Activated T-cell treated with anti-CD3 and anti-CD28 coated beads, Interleukin-2, amount 50 U/mL, for 24 hours (primary cell): ENCODE data around the gene CXorf58.

ENCODE experiments used
- DNase-seq: peaks from one replicate; pipeline ENCODE4 v3.0.0-alpha.2; 2020
- H3K27ac Mint-ChIP-seq: 2 replicates; pipeline ENCODE4 v1.8.0; 2020; ENCODE audit warnings: mild to moderate bottlenecking, mixed read lengths
- H3K27me3 Mint-ChIP-seq: 2 replicates; pipeline ENCODE4 v1.8.0; 2020; ENCODE audit warnings: mixed read lengths
- H3K36me3 Mint-ChIP-seq: 2 replicates; pipeline ENCODE4 v1.8.0; 2020; ENCODE audit warnings: low read depth, mixed read lengths
- H3K4me1 Mint-ChIP-seq: 2 replicates; pipeline ENCODE4 v1.8.0; 2020; ENCODE audit warnings: low read depth, mixed read lengths
- H3K4me3 Mint-ChIP-seq: 2 replicates; pipeline ENCODE4 v1.8.0; 2020; ENCODE audit warnings: mild to moderate bottlenecking, moderate library complexity, mixed read lengths
- H3K9me3 Mint-ChIP-seq: 2 replicates; pipeline ENCODE4 v1.8.0; 2020; ENCODE audit warnings: mixed read lengths

Gene CXorf58

GRCh38 chrX:23919148-23919547 lies 11.3 kb downstream of the CXorf58 start:
- H3K9me3 Mint-ChIP-seq = no peaks in the 10 kb centered on the region
- H3K4me1 Mint-ChIP-seq = no peaks in the 10 kb centered on the region
- H3K4me3 Mint-ChIP-seq = no peak overlapping the region
- no peak for DNase-seq
- H3K27me3 Mint-ChIP-seq = peaks cover 19% of the 10 kb centered on the region
- no peak overlapping the region for H3K27ac Mint-ChIP-seq
- no peaks in the 10 kb centered on the region for H3K36me3 Mint-ChIP-seq

GRCh38 chrX:23919706-23920320 lies 12.0 kb downstream of the CXorf58 start:
- no peak overlapping the region for H3K4me3 Mint-ChIP-seq

GRCh38 chrX:23926015-23926414 lies 18.2 kb downstream of the CXorf58 start:
- Mint-ChIP-seq H3K27ac (no peak overlapping the region), H3K9me3 (no peaks in the 10 kb centered on the region), H3K4me1 (peaks cover 2% of the 10 kb centered on the region), H3K4me3 (no peak overlapping the region), H3K36me3 (no peaks in the 10 kb centered on the region), H3K27me3 (peaks cover 17% of the 10 kb centered on the region)
- DNase-seq = no peak

More at GRCh38 chrX:23919706-23920320, 12.0 kb downstream of the CXorf58 start:
- Mint-ChIP-seq H3K4me1 (no peaks in the 10 kb centered on the region), H3K27me3 (peaks cover 19% of the 10 kb centered on the region), H3K9me3 (no peaks in the 10 kb centered on the region), H3K36me3 (no peaks in the 10 kb centered on the region), H3K27ac (no peak overlapping the region)
- DNase-seq = no peak

- Mint-ChIP-seq H3K9me3 (no peaks in the 10 kb centered on the region), H3K4me1 (peaks cover 16% of the 10 kb centered on the region), H3K4me3 (no peak overlapping the region), H3K36me3 (no peaks in the 10 kb centered on the region), H3K27me3 (peaks cover 35% of the 10 kb centered on the region), H3K27ac (no peak overlapping the region)
- no peak for DNase-seq
Observed at GRCh38 chrX:23930894-23931604, 23.2 kb downstream of the CXorf58 start.

- Mint-ChIP-seq H3K27ac (no peak overlapping the region), H3K36me3 (no peaks in the 10 kb centered on the region), H3K4me1 (peaks cover 16% of the 10 kb centered on the region), H3K27me3 (peaks cover 37% of the 10 kb centered on the region), H3K4me3 (no peak overlapping the region), H3K9me3 (no peaks in the 10 kb centered on the region)
- no peak for DNase-seq
Observed at GRCh38 chrX:23932046-23932445, 24.2 kb downstream of the CXorf58 start.

GRCh38 chrX:23935106-23935505 lies 27.3 kb downstream of the CXorf58 start:
- H3K4me3 Mint-ChIP-seq = no peak overlapping the region
- H3K9me3 Mint-ChIP-seq = no peaks in the 10 kb centered on the region
- H3K27ac Mint-ChIP-seq = no peak overlapping the region
- peaks cover 31% of the 10 kb centered on the region for H3K27me3 Mint-ChIP-seq
- H3K36me3 Mint-ChIP-seq = no peaks in the 10 kb centered on the region
- peaks cover 16% of the 10 kb centered on the region for H3K4me1 Mint-ChIP-seq
- DNase-seq = no peak

- Mint-ChIP-seq H3K4me1 (peaks cover 12% of the 10 kb centered on the region), H3K27me3 (peaks cover 31% of the 10 kb centered on the region), H3K36me3 (no peaks in the 10 kb centered on the region), H3K27ac (no peak overlapping the region), H3K9me3 (no peaks in the 10 kb centered on the region), H3K4me3 (no peak overlapping the region)
- DNase-seq = no peak
Observed at GRCh38 chrX:23936180-23936579, 28.4 kb downstream of the CXorf58 start.

- Mint-ChIP-seq H3K4me3 (no peak overlapping the region), H3K9me3 (no peaks in the 10 kb centered on the region), H3K27me3 (peaks cover 31% of the 10 kb centered on the region), H3K27ac (no peak overlapping the region), H3K36me3 (no peaks in the 10 kb centered on the region), H3K4me1 (peaks cover 4% of the 10 kb centered on the region)
- no peak for DNase-seq
Observed at GRCh38 chrX:23937100-23937499, 29.3 kb downstream of the CXorf58 start.

GRCh38 chrX:23938690-23939089 lies 30.9 kb downstream of the CXorf58 start:
- H3K4me3 Mint-ChIP-seq = no peak overlapping the region
- no peaks in the 10 kb centered on the region for H3K4me1 Mint-ChIP-seq
- no peaks in the 10 kb centered on the region for H3K9me3 Mint-ChIP-seq
- H3K36me3 Mint-ChIP-seq = no peaks in the 10 kb centered on the region
- no peak for DNase-seq
- no peak overlapping the region for H3K27ac Mint-ChIP-seq
- peaks cover 33% of the 10 kb centered on the region for H3K27me3 Mint-ChIP-seq

DNA sequence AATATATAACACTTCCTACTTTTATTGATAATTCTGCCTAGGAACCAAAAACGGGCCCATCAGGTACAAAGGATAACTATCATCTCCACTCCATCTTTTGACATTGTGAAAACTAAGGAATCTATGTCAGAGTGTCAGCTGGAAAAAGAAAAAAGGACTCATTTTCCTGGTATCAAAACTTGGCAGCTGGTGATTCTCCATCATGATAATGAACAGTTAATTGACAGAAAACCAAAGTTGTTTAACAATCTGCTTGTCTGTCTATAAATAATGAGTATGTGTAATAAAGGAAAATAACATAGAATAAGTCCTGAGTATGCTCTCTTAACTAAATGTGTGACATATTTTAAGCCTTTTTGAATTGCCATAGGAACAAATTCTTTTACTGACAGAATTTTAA lies 31.4 kb downstream of the CXorf58 start:
- no peak overlapping the region for H3K4me3 Mint-ChIP-seq
- H3K27ac Mint-ChIP-seq = no peak overlapping the region
- peaks cover 32% of the 10 kb centered on the region for H3K27me3 Mint-ChIP-seq
- no peaks in the 10 kb centered on the region for H3K36me3 Mint-ChIP-seq
- H3K9me3 Mint-ChIP-seq = no peaks in the 10 kb centered on the region
- H3K4me1 Mint-ChIP-seq = no peaks in the 10 kb centered on the region
- no peak for DNase-seq

DNA sequence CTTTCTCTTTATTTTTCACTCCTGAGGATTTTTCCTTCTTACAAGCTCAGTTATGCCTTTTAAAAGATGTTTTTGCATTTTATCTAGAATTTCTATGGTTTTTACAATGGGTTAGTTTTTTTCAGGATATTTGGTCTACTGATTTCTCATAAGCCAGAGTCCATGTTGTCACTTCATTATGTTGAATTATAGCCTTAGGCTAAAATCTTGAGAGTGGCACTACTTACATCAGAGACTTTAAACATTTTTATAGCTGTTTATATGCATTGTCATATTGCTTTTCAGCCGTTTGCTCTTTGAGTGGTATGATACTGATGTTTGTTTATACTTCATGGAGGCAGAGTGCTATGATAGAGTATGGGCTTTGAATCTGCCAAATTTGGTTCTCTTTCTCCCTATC lies 36.4 kb downstream of the CXorf58 start:
- no peaks in the 10 kb centered on the region for H3K36me3 Mint-ChIP-seq
- DNase-seq = no peak
- peaks cover 44% of the 10 kb centered on the region for H3K27me3 Mint-ChIP-seq
- no peaks in the 10 kb centered on the region for H3K4me1 Mint-ChIP-seq
- no peak overlapping the region for H3K4me3 Mint-ChIP-seq
- no peaks in the 10 kb centered on the region for H3K9me3 Mint-ChIP-seq
- H3K27ac Mint-ChIP-seq = no peak overlapping the region

- Mint-ChIP-seq H3K27me3 (peaks cover 46% of the 10 kb centered on the region), H3K9me3 (no peaks in the 10 kb centered on the region), H3K36me3 (no peaks in the 10 kb centered on the region), H3K4me3 (no peak overlapping the region), H3K27ac (no peak overlapping the region), H3K4me1 (no peaks in the 10 kb centered on the region)
- DNase-seq = no peak
Observed at GRCh38 chrX:23945206-23945605, 37.4 kb downstream of the CXorf58 start.

DNA sequence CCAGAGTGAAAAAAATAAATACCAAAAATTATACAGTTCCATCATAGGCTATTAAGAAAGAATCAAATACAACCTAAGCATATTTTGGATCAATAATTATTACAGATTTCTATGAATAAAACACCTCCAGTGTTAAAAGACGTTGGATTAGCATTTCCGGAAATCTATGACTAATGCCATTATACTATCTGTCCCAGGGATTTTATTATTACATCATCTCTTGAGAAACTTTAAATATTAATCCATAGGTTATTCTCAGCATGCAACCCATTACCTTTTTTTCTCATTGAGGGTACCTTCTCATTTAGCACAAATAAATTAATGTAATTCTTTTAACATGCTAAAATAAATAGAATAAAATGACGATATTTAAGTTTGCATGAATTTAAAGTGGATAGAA lies 44.6 kb downstream of the CXorf58 start:
- Mint-ChIP-seq H3K36me3 (no peaks in the 10 kb centered on the region), H3K27ac (no peak overlapping the region)
- DNase-seq = no peak

GRCh38 chrX:23952984-23953907 lies 45.4 kb downstream of the CXorf58 start:
- no peaks in the 10 kb centered on the region for H3K36me3 Mint-ChIP-seq
- peak; percentile 65 for DNase-seq
- H3K9me3 Mint-ChIP-seq = no peaks in the 10 kb centered on the region
- H3K4me3 Mint-ChIP-seq = peak overlapping the region; percentile 73
- H3K27me3 Mint-ChIP-seq = peaks cover 17% of the 10 kb centered on the region
- H3K4me1 Mint-ChIP-seq = peaks cover 30% of the 10 kb centered on the region
- H3K27ac Mint-ChIP-seq = peak overlapping the region; percentile 96

More for the DNA sequence above, 44.6 kb downstream of the CXorf58 start:
- no peaks in the 10 kb centered on the region for H3K9me3 Mint-ChIP-seq
- H3K4me1 Mint-ChIP-seq = peaks cover 27% of the 10 kb centered on the region
- H3K4me3 Mint-ChIP-seq = peak overlapping the region; percentile 73
- peaks cover 24% of the 10 kb centered on the region for H3K27me3 Mint-ChIP-seq

DNA sequence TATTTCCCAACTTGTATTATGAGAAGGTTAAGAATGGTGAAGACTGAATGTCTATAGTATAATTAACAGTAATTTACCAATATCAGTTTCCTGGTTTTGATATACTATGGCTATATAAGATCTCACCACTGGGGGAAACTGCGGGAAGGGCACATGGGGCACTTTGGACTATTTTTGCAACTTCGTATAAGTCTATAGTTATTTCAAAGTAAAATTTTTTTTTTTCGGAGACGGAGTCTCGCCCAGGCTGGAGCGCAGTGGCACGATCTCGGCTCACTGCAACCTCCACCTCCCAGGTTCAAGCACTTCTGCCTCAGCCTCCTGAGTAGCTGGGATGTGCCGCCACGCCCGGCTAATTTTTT lies 46.1 kb downstream of the CXorf58 start:
- Mint-ChIP-seq H3K4me1 (peaks cover 34% of the 10 kb centered on the region), H3K27ac (peak overlapping the region; percentile 96), H3K4me3 (peak overlapping the region; percentile 73), H3K27me3 (peaks cover 11% of the 10 kb centered on the region), H3K9me3 (no peaks in the 10 kb centered on the region), H3K36me3 (no peaks in the 10 kb centered on the region)
- DNase-seq = no peak
